Left ventricle myocardium superior (tissue), 1 donor: ENCODE data around the gene PTCD1. TPM values are rescaled to one million over a fixed set of nuclear protein-coding genes. Genes with fewer than 3 reads are reported as not detected.

Experiments
- ATAC-seq: fragments of 200-7000 bp; cut with Tn5 transposase; one replicate; pipeline ENCODE4 v1.9.1; 2020; ENCODE audit warnings: mild to moderate bottlenecking, moderate library complexity
- DNase-seq: peaks from one replicate; pipeline ENCODE4 v3.0.0-alpha.2; 2020
- intact Hi-C: fragments of 100-400 bp; cut with micrococcal nuclease; formaldehyde crosslinking; loops from one replicate; pipeline ENCODE4 v1.11.0; 2022
- long read RNA-seq: library from polyadenylated mRNA; unstranded; transcript quantifications from one replicate; pipeline ENCODE4 v2.0.0, GENCODE V29; 2021
- total RNA-seq: library from RNA; stranded (reverse); fragmentation: NEBNext Ultra II Directional; extraction: Animal tissue kit (Norgen Biotek cat#: 25700); gene quantifications from one replicate; pipeline ENCODE4 v1.2.1, GENCODE V29; 2021
- donor health status: DM: no; HTN: yes; CAD: no; lungs with severe emphysema.

The PTCD1 gene, protein sequence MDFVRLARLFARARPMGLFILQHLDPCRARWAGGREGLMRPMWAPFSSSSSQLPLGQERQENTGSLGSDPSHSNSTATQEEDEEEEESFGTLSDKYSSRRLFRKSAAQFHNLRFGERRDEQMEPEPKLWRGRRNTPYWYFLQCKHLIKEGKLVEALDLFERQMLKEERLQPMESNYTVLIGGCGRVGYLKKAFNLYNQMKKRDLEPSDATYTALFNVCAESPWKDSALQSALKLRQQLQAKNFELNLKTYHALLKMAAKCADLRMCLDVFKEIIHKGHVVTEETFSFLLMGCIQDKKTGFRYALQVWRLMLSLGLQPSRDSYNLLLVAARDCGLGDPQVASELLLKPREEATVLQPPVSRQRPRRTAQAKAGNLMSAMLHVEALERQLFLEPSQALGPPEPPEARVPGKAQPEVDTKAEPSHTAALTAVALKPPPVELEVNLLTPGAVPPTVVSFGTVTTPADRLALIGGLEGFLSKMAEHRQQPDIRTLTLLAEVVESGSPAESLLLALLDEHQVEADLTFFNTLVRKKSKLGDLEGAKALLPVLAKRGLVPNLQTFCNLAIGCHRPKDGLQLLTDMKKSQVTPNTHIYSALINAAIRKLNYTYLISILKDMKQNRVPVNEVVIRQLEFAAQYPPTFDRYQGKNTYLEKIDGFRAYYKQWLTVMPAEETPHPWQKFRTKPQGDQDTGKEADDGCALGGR
- 3.1 TPM for total RNA-seq
- long read RNA-seq, full-length matches to known transcripts: 14 of 22 reads
- long read RNA-seq, partial matches to known transcripts: 1 of 22 reads
- long read RNA-seq, other reads (novel, unspliced or antisense): 7 of 22 reads

DNA sequence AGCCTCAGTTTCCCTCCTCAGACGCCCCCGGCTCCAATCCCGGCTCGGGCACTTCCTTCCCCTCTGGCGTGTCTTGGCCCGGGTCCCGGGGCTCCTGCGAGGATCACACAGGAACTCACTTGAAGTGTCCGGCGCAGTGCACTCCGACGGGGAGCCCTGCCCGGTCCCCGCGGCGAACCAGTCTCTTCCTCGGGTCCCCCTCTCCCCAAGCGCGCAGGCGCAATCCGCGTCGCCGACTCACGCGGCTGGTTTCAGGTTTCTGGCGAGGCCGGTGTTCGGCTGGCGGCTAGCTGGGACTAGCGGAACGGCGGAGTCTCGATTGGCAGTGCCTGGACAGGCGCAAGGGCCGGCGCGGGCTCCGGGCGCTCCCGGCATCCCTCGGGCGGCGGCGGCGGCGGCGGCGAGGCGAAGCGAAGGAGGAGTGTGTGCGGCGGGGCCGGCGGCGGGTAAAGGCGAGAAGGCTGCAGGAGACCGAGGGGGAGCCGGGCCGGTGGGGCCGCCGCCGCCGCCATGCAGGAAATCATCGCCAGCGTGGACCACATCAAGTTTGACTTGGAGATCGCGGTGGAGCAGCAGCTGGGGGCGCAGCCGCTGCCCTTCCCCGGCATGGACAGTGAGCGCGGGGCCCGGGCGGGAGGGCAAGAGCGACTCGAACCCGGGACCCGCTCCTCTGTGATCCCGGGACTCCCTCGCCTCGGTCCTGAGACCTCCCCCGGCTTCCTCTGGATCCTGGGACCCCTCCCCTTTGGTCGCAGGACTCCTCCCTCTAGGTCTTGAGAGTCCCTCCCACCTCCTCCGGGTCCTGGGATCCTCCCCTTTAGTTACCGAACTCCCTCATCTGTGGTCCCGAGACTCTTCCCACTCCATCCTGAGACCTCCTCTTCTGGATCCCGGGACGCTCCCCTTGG, at the start of gene PTCD1, which contains the start of gene CPSF4:
PTCD1 (minus strand) TSS at position 226 of the 908 bp plus-strand sequence. CDS start 3,556 bp downstream, outside the sequence.
CPSF4 (plus strand) TSS at position 371 of the 908 bp plus-strand sequence; CDS start at position 511, 140 bp downstream.
- intact Hi-C loops: no loop called here
- ATAC-seq: peak; percentile 98
- peak; percentile 98 for DNase-seq

DNA sequence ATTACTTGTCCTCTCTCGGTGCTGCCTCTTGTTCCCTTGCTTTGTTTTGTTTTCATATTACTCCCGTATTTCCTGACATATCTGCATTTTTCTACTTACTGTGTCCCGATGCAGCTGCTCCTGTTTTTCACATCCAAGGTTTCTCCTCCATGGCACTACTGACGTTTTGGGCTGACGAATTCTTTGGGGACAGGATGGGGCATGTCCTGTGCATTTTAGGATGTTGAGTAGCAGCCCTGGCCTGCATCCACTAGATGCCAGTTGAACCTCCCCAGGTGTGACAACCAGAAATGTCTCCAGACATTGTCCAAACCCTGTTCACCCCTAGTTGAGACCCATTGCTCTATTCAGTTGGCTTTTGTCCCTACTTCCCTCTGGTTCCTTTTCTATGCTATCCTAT, 46.5 kb upstream of the PTCD1 start:
- ATAC-seq (no peak), DNase-seq (no peak)
- intact Hi-C loops: no loop called here

DNA sequence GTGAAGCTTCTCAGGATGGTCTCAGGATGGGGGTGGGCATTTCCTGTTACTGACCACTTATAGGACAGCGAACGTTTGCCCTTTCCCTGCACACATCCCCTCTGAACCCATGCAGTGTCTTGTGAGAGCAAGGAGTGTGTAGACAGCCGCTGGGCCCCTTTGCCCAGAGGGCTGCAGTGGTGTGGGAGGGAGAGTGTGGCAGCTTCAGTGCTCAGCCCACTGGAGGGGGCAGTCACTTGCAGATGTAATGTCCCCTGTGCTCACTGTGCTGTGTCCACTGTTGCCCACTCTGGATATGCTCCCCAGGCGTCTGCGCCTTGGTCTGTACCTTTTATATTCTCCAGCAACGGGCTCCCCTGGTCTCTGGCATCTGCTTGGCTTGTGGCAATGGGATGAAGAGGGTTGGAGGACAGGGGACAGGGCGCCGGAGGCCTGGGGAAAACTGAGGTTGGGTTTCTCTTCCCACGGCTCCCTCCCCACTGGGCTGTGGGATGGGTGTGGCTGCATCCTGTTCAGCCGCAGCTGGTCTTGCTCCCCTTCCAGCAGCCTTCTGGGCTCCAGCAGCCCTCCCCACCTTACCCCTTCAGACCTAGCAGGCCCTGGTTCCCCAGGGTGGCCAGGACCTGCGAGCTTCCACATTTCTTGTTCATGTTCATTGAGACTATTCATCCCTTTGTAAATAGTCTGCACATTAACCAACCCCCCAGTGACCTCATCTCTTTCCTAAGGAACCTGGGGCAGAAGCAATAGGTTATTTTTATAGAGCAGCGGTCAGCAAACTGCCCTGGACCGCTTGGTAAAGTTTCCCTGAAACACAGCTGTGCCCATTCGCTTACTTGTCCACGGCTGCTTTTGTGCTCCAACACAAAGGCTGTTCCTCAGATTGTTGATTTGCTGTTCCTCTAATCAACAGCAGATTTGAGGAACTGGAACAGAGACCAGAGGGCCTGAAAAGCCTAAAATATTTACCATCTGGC, 40.2 kb upstream of the PTCD1 start:
- intact Hi-C loops: no loop called here
- no peak for DNase-seq
- ATAC-seq: peak; percentile 50

DNA sequence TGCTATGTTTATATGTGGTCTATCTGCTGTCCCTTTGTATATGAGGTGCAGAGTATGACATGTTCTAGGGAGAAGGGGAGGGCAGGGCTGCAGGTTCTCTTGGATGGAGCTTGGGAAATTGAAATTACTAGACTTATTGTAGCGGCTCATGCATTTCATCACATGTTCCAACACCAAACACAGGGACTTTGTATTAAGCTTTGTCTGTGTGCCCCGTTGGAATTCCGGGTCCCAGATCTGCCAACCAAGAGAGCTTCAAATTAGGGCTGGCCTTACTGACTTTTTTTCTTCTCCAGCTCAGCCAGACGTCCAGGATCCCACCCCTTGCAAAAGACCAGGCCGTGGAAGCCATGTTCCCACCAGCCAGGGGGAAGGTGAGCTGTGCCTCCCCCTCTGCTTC, 37.5 kb upstream of the PTCD1 start:
- ATAC-seq (no peak), DNase-seq (no peak)
- intact Hi-C loops: no loop called here

DNA sequence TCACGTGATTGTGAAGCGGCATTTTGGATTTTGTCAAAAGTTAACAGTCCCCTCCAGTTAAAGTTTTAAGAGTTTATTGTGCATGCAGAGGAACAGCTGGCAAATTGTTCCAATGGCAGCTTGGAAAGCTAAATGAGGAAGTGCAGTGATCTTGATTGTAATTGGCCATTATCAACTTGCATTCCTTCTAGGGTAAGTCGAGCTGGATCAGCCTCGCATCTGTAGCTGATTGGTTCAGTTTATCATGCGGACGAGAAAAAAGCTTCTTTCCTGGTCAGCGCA, 34.7 kb upstream of the PTCD1 start:
- intact Hi-C loops: no loop called here
- no peak for DNase-seq
- ATAC-seq: no peak

DNA sequence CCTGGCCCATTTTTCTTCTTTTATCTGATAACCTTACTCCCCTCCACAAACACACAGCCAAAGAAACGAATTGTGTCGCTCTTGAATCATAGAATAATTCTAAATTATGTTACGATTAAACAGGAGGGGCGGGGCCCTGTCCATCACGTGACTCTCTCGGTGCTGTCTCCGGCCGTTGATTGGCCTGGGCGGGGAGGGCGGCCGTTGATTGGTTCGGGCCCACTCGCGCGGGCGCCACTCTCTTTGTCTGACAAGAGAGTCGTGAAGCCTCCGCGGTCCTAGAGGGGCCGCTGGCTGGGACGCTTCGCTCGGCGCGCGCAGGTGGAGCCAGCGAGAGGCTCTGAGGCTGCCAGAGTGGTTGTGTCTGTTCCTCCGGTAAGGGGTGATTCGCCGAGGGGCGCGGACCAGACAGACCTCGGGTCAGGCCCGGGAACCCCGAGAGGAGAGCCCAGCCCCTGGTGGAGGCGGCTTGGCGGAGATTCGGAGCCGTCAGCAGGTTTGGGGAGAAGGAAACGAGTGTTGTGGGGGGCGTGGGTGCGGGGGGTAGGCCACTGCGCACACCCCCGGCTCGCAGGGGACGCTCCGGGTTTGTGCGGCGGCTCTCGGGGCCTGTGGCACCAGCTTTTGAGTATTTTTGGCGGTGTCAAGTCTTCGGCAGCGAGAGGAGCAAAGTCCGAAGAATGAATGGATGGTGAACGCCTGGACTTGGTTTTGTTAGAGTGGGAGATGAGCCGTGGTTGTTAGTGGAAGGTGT, 34.1 kb upstream of the PTCD1 start, which contains the start of gene ZNF789:
ZNF789 (plus strand) TSS at position 330 of the 754 bp plus-strand sequence. CDS start 3,567 bp downstream, outside the sequence.
- peak; percentile 99 for DNase-seq
- ATAC-seq: peak; percentile 99
- intact Hi-C loops: no loop called here

DNA sequence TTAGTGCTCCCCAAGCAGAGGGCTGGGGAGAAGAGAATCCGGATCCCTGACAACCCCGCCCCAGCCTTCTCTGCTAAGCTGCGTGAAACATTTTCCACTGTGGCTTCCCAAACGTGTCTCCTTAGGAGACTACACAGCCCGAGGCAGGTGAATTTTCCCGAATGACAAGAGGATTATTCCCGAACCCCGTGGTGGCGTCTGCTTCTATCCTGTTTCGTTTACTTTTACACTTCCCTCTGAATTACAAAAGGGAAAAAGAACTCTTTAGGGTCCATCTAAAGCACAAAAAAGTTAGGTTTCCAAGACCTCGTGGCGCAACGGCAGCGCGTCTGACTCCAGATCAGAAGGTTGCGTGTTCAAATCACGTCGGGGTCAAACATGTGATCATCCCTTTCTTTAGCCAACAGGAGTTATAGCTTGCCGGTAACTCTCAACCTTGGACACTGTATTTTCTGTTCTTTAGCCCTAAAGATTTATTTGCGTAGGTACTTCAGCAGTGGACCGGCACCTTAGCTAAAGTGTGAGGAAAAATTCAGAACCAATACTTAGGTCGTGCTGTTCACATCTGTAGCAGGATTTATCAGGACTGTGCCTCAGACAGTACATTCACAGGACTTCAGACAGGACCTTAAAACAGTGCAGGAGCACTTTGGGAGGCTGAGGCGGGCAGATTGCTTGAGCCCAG, 30.9 kb upstream of the PTCD1 start:
- DNase-seq (no peak), ATAC-seq (no peak)
- intact Hi-C loops: no loop called here

DNA sequence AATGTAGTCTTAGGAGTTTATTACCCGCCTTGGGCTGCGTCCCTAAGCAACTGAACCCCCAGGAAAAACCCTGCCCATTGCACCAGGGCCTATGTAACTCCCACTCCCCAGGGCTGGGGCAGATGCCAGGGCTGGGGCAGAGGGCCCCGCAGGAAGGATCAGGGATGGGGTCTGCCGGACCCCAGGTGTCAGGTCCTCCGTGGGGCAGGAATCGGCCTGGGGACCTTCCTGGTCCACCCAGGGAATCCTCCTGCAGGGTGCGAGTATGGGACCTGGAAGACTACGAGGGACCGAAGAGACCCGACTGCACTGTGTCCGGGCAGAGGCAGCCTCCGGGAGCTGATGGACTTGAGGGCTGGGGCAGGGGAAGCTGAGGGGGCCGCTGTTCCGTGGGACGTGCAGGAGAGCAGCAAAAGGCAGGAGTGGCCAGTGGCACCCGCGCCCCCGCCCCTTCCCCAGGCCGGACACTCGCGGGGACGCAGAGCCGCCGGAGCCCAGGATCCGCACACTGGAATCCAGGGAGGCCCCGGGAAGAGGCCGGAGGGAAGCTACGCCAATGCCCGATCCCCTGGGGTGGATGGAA, 29.8 kb upstream of the PTCD1 start:
- no peak for ATAC-seq
- no peak for DNase-seq
- intact Hi-C loops: no loop called here

DNA sequence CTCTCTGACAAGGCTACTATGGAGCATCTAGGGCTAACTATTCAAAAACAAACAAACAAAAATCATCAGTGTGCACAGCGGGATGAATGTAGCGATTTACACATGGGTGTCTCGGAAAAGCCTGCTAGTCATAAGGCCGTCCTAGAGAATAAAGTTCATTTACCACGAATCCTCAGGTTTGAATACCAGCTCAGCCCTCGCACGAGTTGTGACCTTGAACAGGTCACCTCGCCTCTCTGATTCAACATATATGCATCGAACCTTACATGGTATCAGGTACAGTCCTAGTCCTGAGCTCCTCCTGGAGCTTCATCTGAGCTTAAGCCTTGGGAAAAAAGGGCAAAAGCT, 26.8 kb upstream of the PTCD1 start:
- ATAC-seq: peak; percentile 17
- no peak for DNase-seq
- intact Hi-C loops: no loop called here

DNA sequence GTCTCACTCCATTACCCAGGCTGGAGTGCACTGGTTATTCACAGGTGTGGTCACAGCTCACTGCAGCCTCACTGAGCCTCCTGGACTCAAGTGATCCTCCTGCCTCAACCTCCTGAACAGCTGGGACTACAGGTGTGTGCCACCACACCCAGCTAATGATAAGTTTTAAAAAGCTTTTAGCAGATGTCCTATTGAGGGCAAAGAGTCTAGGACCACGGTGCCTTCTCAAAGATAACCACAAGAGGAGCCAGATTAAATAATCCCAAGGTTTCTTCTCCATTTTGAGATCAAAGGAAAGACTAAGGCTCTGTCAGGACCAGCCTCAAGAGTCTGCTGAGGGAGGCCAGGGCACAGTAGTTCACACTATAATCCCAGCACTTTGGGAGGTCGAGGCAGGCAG, 22.6 kb upstream of the PTCD1 start:
- ATAC-seq: no peak
- intact Hi-C loops: no loop called here
- no peak for DNase-seq

DNA sequence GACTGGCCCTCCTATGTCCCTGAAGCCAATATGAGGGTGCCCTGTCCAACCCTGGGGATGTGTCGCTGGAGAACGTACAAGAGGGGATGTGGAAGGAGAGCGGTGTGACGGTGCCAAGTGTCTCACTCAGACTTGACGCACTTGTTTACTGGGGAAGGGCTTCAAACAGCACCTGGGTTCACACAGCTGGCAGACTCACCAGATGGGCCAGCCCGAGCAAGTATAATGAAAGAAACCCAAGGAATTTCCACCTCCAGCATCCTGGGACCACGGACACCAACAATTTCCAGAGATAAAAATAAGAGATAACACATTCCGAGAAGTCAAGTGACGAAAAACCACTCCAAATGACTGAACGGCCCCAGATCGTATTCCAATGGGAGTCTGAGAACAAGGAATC, 22.1 kb upstream of the PTCD1 start:
- peak; percentile 5 for ATAC-seq
- intact Hi-C loops: no loop called here

DNA sequence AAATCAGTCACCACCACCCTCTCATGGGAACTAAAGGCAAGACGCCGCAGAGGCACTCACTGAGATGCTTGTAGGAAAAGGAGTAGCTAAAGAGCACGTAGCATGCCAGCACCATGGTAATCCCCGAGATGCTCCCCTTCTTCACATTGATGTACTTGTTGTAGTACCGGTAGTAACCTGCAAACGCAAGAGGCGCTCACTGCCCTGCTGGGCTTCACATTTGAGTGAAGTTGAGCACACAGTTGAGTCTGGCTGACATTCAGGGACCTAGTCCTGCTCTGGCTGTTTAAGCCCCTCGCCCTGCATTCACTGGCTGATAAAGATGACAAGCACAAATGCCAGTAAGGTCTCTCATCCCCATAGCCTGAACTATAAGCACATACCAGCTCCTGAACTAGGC, 20.5 kb upstream of the PTCD1 start:
- intact Hi-C loops: no loop called here
- no peak for DNase-seq
- no peak for ATAC-seq

More for the DNA sequence above, 22.1 kb upstream of the PTCD1 start:
- DNase-seq: no peak

DNA sequence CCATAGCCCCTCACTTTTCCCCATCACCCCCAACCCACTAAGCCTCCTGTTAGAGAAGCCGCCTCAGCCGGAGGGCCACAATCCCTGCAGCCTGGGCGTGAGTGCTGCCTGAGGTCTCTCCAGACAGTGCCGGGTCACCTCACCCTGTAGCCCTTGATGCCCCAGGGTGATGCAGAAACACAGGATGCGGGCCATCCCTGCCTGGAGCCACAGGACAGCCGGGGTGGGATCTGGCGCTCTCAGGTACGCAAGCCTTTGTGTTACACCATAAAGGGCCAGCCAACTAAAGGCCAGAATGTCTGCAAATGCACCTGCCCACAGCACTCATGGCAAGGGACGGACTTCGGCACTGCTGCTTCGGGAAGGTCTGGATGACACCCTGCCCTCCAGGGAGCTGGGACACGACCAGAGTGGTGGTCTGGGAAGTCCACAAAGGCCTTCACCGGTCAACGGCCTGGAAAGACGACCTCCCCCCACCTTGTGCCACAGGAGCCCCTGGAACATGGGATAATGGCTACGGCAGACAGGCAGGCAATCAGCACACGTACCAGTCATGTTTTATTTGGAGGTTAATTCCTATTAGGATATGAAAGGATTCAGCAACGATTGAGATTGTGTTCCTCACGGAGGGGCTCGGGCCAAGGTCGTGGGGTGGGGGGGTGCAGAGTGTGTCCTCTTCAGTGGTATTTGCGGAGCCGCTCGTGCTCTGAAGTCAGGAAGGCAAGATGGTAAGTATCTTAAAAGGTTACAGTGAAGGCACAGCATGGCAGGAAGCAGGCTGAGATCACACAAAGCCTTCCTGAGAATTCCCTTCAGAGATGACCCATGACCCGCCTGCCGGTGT, 19.3 kb upstream of the PTCD1 start:
- ATAC-seq (no peak), DNase-seq (no peak)
- intact Hi-C loops: no loop called here

DNA sequence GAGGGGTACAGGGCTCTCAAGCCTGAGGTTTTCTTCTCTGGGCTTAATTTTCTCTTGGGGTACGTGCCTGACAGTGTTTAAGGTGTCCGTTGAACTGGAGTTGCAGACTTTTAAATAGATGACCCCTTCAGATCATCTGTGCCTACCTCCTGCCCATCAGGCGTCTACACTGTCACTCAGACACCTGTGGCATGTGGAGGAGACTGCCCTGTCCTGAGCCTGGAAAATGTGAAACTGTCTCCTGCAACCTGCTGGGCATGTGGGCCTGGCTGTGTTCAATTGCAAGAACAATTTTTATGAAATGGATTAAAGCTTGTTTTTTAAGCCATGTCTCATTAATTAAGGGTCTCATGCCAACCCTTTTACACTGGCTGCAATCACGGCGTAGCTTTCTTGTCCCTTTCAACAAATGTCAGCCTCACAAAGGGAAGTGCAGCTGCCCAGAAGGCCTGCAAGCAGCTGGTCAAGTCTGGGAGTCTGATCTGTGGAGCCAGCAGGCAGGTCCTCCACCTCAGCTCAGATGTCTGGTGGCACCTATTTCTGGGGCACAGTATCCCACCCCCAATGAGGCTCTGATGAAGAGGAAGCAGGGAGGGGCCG, 18.6 kb upstream of the PTCD1 start:
- intact Hi-C loops: no loop called here
- ATAC-seq (no peak), DNase-seq (no peak)

DNA sequence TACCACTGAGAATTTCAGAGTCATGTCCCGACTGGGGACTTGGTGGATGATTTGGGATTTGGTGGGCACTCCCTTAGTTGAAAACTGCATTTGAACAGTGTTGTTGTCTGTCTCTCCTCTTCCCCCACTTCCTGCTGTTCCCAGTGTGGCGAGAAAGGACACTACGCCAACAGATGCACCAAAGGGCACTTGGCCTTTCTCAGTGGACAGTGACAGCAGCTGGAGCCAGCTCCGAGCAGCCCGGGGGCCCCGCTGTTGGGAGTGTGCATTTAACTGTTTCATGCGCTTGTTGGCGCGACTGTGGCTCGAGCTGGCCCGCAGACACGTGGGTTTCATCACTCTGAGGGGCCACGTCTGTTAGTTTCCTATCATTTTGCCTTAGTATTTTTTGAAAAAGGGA, 17.7 kb upstream of the PTCD1 start:
- DNase-seq: no peak

DNA sequence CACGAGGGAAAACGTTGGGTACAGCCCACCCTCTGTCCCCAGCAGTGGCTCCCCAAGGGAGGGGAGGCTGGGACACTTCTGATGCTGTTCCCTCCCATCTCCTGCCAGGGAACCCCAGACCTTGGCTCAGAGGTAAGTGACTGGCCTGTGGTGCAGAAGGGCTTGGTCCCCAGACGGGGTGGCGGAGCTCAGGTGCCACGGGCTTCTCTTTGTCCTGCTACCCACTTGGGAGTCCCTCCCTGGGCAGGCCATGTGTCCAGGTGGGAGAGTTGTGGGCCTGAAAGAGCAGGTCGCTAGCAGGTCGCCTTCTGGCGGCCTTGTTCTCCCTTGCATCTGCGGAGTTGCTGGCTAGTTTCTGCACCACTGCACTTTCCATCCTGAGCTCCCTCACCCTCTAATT, 17.3 kb upstream of the PTCD1 start:
- DNase-seq (no peak), ATAC-seq (no peak)
- intact Hi-C loops: no loop called here

More for the DNA sequence above, 17.7 kb upstream of the PTCD1 start:
- ATAC-seq: no peak
- intact Hi-C loops: no loop called here
